Measurements from ENCODE around the gene RELCH.

DNA sequence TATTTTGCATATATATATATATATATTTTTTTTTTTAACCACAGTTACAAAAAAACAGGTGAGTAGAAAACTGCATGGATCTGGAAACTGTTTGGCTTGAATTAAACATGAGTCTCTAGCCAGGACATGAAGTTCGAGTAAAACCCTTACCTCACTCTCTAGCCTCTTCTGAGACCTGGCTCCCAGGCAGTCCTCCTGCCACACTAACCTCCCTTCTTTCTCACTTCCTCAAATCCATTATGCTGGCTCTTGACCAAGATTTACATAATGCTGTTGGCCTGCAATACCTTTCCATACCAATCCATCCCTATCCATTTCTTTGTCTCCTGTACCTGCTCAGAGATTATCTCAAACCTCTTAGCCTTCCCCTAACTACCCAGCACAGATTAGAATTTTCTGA is 34.2 kb upstream of the RELCH start:
- TF ChIP-seq, protein P1, sequence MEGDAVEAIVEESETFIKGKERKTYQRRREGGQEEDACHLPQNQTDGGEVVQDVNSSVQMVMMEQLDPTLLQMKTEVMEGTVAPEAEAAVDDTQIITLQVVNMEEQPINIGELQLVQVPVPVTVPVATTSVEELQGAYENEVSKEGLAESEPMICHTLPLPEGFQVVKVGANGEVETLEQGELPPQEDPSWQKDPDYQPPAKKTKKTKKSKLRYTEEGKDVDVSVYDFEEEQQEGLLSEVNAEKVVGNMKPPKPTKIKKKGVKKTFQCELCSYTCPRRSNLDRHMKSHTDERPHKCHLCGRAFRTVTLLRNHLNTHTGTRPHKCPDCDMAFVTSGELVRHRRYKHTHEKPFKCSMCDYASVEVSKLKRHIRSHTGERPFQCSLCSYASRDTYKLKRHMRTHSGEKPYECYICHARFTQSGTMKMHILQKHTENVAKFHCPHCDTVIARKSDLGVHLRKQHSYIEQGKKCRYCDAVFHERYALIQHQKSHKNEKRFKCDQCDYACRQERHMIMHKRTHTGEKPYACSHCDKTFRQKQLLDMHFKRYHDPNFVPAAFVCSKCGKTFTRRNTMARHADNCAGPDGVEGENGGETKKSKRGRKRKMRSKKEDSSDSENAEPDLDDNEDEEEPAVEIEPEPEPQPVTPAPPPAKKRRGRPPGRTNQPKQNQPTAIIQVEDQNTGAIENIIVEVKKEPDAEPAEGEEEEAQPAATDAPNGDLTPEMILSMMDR (IDR thresholded peaks at IDR 0.05), result no peak
- TF ChIP-seq, protein P2, sequence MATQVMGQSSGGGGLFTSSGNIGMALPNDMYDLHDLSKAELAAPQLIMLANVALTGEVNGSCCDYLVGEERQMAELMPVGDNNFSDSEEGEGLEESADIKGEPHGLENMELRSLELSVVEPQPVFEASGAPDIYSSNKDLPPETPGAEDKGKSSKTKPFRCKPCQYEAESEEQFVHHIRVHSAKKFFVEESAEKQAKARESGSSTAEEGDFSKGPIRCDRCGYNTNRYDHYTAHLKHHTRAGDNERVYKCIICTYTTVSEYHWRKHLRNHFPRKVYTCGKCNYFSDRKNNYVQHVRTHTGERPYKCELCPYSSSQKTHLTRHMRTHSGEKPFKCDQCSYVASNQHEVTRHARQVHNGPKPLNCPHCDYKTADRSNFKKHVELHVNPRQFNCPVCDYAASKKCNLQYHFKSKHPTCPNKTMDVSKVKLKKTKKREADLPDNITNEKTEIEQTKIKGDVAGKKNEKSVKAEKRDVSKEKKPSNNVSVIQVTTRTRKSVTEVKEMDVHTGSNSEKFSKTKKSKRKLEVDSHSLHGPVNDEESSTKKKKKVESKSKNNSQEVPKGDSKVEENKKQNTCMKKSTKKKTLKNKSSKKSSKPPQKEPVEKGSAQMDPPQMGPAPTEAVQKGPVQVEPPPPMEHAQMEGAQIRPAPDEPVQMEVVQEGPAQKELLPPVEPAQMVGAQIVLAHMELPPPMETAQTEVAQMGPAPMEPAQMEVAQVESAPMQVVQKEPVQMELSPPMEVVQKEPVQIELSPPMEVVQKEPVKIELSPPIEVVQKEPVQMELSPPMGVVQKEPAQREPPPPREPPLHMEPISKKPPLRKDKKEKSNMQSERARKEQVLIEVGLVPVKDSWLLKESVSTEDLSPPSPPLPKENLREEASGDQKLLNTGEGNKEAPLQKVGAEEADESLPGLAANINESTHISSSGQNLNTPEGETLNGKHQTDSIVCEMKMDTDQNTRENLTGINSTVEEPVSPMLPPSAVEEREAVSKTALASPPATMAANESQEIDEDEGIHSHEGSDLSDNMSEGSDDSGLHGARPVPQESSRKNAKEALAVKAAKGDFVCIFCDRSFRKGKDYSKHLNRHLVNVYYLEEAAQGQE (IDR thresholded peaks at IDR 0.05; ENCODE audit: insufficient read depth in 1 of 2, low read depth in 2 of 2, low read length in 1 of 2), result no peak
- TF ChIP-seq POLR2AphosphoS5 (IDR thresholded peaks at IDR 0.05; ENCODE audit: low read depth, low read length) (no peak), SIN3A (IDR thresholded peaks at IDR 0.05; ENCODE audit: borderline replicate concordance, insufficient read depth, low read depth, low read length) (no peak), TCF7L2 (IDR thresholded peaks at IDR 0.05; ENCODE audit: low read depth, low read length) (no peak)

Measured in Panc1 (cell line).